HAP-1 (cell line): ENCODE measurements around the gene GUSB.
"Not testable (repeated sequence)": the region's sequence is repeated elsewhere in the genome, so short reads cannot be mapped to it uniquely, and the experiment has no call there.

Experiments used
- DNase-seq, 2 experiments: peaks; one replicate each; pipeline ENCODE4 v3.0.0-alpha.2; 2016 to 2020; ENCODE audit warnings: low spot score in 2 of 2
- H3K27me3 ChIP-seq: fragments of 250-450 bp; sonication (Bioruptor Pico); 2 replicates; pipeline ENCODE4 v1.5.1; 2020; ENCODE audit warnings: low read depth, mild to moderate bottlenecking, moderate library complexity
- H3K36me3 ChIP-seq: fragments of 250-450 bp; sonication (Bioruptor Pico); replicated peaks from 2 replicates; pipeline ENCODE4 v1.5.1; 2020; ENCODE audit warnings: mild to moderate bottlenecking
- H3K4me1 ChIP-seq: fragments of 250-450 bp; sonication (Bioruptor Pico); 2 replicates; pipeline ENCODE4 v1.5.1; 2020; ENCODE audit warnings: mild to moderate bottlenecking
- H3K4me3 ChIP-seq: fragments of 250-450 bp; sonication (Bioruptor Pico); 2 replicates; pipeline ENCODE4 v1.5.1; 2020; ENCODE audit warnings: mild to moderate bottlenecking, moderate library complexity
- H3K9me3 ChIP-seq: fragments of 250-450 bp; sonication (Bioruptor Pico); 2 replicates; pipeline ENCODE4 v1.5.1; 2020; ENCODE audit warnings: mild to moderate bottlenecking, moderate library complexity
- in situ Hi-C: fragments of 300-500 bp; cut with MboI; formaldehyde crosslinking; loops from 3 replicates; pipeline ENCODE4 v1.14.3; 2020; ENCODE audit warnings: low sequenced_read_pairs, inconsistent platforms, mixed read lengths

GUSB gene

DNA sequence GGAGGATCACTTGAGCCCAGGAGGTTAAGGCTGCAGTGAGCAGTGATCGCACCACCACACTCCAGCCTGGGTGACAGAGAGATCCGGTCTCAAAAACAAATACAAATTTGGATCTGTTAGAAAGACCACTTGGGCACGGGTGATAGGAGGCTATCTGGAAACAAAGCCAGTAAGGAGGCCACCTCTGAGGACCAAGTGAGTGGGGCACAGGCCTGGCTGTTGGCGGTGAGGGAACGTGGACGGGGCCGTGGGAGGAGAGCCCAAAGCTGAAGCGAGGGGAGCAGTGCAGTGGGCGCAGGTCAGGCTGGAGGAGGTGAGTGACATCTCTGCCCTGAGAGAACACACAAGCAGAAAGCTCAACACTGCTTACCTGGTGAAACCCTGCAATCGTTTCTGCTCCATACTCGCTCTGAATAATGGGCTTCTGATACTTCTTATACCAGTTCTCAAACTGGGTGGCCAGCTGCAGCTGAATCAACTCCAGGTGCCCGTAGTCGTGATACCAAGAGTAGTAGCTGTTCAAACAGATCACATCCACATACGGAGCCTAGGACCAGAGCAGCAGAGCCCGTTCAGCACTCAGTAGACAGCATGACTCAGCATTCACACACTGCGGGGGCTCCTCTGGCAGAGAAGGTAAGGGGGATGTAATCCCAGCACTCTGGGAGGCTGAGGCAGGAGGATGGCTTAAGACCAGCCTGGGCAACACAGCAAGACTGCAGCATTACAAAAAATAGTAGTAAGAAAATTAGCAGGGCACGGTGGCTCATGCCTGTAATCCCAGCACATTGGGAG, 14.5 kb downstream of the GUSB start:
- in situ Hi-C loops: no loop called here
- H3K36me3 ChIP-seq: peaks cover 87% of the 10 kb centered on the region

DNA sequence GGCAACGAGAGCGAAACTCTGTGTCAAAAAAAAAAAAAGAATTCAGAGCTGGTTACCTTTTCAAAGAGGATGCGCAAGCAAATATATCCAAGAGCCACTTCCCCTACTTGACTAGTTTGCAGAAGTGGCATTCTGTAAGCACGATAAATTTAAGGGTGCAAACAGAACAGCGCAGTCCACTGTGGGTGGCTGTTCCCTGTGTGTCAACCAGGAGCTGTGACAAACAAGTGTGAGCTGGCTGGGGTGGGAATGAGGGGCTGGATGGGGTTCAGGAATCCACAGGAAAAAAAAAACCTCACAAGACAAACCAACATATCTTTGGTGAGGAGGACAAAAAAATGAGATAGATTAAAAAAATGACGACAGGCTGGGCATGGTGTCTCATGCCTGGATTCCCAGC, 15.9 kb downstream of the GUSB start:
- no peak for DNase-seq
- peaks cover 85% of the 10 kb centered on the region for H3K36me3 ChIP-seq
- in situ Hi-C loops: no loop called here
- no peak overlapping the region for H3K4me3 ChIP-seq
- no peaks in the 10 kb centered on the region for H3K4me1 ChIP-seq
- no peaks in the 10 kb centered on the region for H3K9me3 ChIP-seq
- H3K27me3 ChIP-seq: no peaks in the 10 kb centered on the region

More for the DNA sequence above, 14.5 kb downstream of the GUSB start:
- no peaks in the 10 kb centered on the region for H3K27me3 ChIP-seq
- no peak overlapping the region for H3K4me3 ChIP-seq
- H3K4me1 ChIP-seq: no peaks in the 10 kb centered on the region
- no peak for DNase-seq
- H3K9me3 ChIP-seq: no peaks in the 10 kb centered on the region

DNA sequence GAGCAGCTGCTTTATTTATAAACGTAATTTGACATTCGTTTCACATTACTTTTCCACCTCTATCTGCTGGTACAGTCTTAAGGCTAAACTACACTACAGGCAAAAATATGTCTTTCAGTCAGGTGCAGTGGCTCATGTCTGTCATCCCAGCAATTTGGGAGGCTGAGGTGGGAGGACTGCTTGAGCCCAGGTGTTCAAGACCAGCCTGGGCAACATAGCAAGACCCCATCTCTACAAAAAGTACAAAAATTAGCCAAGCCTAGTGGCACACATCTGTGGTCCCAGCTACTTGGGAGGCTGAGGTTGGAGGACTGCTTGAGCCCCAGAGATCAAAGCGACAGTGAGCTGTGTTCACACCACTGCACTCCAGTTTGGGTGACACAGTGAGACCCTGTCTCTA, 17.3 kb downstream of the GUSB start:
- peaks cover 83% of the 10 kb centered on the region for H3K36me3 ChIP-seq
- H3K4me3 ChIP-seq, in situ Hi-C loops, H3K4me1 ChIP-seq, H3K27me3 ChIP-seq, H3K9me3 ChIP-seq, DNase-seq: not testable (repeated sequence)

GRCh38 chr7:65962033-65962432, 20.0 kb downstream of the GUSB start:
- Histone ChIP-seq H3K4me1 (no peaks in the 10 kb centered on the region), H3K4me3 (no peak overlapping the region), H3K27me3 (no peaks in the 10 kb centered on the region), H3K9me3 (no peaks in the 10 kb centered on the region), H3K36me3 (peaks cover 77% of the 10 kb centered on the region)
- in situ Hi-C loops: no loop called here
- DNase-seq: no peak

GRCh38 chr7:65960351-65961074, 21.5 kb downstream of the GUSB start:
- no peak for DNase-seq
- H3K4me3 ChIP-seq: no peak overlapping the region
- in situ Hi-C loops: no loop called here
- no peaks in the 10 kb centered on the region for H3K27me3 ChIP-seq
- peaks cover 75% of the 10 kb centered on the region for H3K36me3 ChIP-seq
- H3K9me3 ChIP-seq: no peaks in the 10 kb centered on the region
- H3K4me1 ChIP-seq: no peaks in the 10 kb centered on the region

- in situ Hi-C loops: no loop called here
- DNase-seq: no peak
- peaks cover 50% of the 10 kb centered on the region for H3K36me3 ChIP-seq
These were observed 26.3 kb downstream of the GUSB start for GRCh38 chr7:65955718-65956117.

GRCh38 chr7:65953890-65954450, 28.0 kb downstream of the GUSB start:
- no peaks in the 10 kb centered on the region for H3K27me3 ChIP-seq
- in situ Hi-C loops: no loop called here
- H3K4me3 ChIP-seq: no peak overlapping the region
- H3K9me3 ChIP-seq: no peaks in the 10 kb centered on the region
- H3K4me1 ChIP-seq: peaks cover 8% of the 10 kb centered on the region
- H3K36me3 ChIP-seq: peaks cover 34% of the 10 kb centered on the region
- DNase-seq: no peak

More at GRCh38 chr7:65955718-65956117, 26.3 kb downstream of the GUSB start:
- no peaks in the 10 kb centered on the region for H3K27me3 ChIP-seq
- H3K9me3 ChIP-seq: no peaks in the 10 kb centered on the region
- no peak overlapping the region for H3K4me3 ChIP-seq
- peaks cover 8% of the 10 kb centered on the region for H3K4me1 ChIP-seq

DNA sequence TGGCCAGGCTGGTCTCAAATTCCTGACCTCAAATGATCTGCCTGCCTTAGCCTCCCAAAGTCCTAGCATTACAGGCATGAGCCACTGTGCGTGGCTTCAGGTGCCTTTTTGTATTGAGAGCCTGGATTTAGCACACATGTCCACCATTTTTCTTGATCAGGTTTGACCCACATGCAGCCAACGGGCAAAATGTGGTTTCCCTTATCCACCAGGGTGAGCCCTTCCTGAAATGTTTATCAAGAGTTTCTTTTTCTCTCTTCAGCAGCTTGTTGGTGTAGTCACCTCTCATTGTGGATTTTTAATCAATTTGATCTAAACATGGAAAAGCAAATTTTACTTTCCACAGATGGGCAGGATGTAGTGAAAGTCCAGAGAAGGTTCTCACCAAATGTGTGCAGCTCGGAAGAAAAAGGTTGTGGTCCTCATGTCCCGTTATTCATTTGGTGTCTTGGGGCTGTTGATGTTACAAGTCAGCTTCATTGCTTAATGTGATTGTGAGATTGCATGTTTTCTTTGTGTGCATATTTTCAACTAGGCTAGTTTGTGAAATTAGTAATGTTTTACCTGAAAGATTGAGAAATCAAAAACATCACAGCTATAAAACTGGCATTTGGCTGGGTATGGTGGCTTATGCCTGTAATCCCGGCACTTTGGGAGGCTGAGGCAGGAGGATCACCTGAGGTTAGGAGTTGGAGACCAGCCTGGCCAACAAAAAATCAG, 28.9 kb downstream of the GUSB start:
- no peak overlapping the region for H3K4me3 ChIP-seq
- H3K4me1 ChIP-seq: peaks cover 8% of the 10 kb centered on the region
- H3K9me3 ChIP-seq: no peaks in the 10 kb centered on the region
- peaks cover 26% of the 10 kb centered on the region for H3K36me3 ChIP-seq
- no peaks in the 10 kb centered on the region for H3K27me3 ChIP-seq
- in situ Hi-C loops: no loop called here
- no peak for DNase-seq

- peak in 1 of 2 experiments; percentile 71 for DNase-seq
- in situ Hi-C loops: no loop called here
- no peak overlapping the region for H3K4me3 ChIP-seq
- H3K9me3 ChIP-seq: no peaks in the 10 kb centered on the region
- H3K27me3 ChIP-seq: no peaks in the 10 kb centered on the region
- peaks cover 20% of the 10 kb centered on the region for H3K36me3 ChIP-seq
- peaks cover 8% of the 10 kb centered on the region for H3K4me1 ChIP-seq
These were observed 30.0 kb downstream of the GUSB start for GRCh38 chr7:65951837-65952578.

- in situ Hi-C loops: no loop called here
- H3K4me3 ChIP-seq: no peak overlapping the region
- H3K4me1 ChIP-seq: peaks cover 5% of the 10 kb centered on the region
- DNase-seq: no peak
- no peaks in the 10 kb centered on the region for H3K9me3 ChIP-seq
- no peaks in the 10 kb centered on the region for H3K27me3 ChIP-seq
- H3K36me3 ChIP-seq: no peaks in the 10 kb centered on the region
These were observed 35.1 kb downstream of the GUSB start for GRCh38 chr7:65946904-65947303.

DNA sequence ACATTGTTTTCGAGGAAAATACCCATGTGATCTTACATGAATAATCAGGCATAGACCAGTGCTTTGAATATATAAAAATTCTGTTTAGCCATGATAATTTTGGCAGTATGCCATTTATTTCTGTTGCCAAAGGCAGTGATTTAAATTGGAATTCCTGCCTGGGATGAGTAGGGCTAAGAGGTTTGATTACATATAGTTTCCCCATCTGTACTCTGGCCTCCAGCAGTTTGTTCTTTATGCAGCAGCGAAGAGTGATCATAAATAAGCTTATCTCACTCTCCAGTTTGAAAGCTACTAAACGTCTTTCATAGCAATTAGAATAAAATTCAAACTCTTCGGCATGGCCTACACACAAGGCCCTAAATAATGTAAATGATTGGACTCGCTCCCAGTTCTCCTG, 36.2 kb downstream of the GUSB start:
- H3K4me3 ChIP-seq, in situ Hi-C loops, H3K27me3 ChIP-seq, H3K36me3 ChIP-seq, H3K4me1 ChIP-seq, H3K9me3 ChIP-seq, DNase-seq: not testable (repeated sequence)

- in situ Hi-C loops: no loop called here
- DNase-seq: no peak
These were observed 43.6 kb downstream of the GUSB start for GRCh38 chr7:65938336-65938895.

DNA sequence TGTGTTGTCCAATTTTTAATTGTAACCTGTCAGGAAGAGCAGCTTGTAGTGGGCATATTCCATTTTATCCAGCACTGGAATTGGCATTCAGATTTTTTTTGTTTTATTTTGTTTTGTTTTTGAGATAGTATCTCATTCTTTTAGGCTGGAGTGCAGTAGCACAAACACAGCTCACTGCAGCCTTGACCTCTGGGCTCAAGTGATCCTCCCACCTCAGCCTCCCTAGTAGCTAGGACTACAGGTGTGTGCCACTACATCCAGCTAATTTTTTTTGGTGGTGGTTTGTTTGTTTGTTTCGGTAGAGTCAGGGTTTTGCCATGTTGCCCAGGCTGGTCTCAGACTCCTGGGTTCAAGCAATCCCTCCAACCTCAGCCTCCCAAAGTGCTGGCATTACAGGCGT, 44.7 kb downstream of the GUSB start:
- no peaks in the 10 kb centered on the region for H3K9me3 ChIP-seq
- no peaks in the 10 kb centered on the region; the same call in 1 of the 2 replicates for H3K36me3 ChIP-seq
- no peaks in the 10 kb centered on the region for H3K27me3 ChIP-seq
- H3K4me1 ChIP-seq: no peaks in the 10 kb centered on the region
- DNase-seq: no peak
- no peak overlapping the region for H3K4me3 ChIP-seq
- in situ Hi-C loops: no loop called here

More at GRCh38 chr7:65938336-65938895, 43.6 kb downstream of the GUSB start:
- Histone ChIP-seq H3K9me3 (no peaks in the 10 kb centered on the region), H3K4me3 (no peak overlapping the region), H3K4me1 (no peaks in the 10 kb centered on the region), H3K36me3 (no peaks in the 10 kb centered on the region; the same call in 1 of the 2 replicates), H3K27me3 (no peaks in the 10 kb centered on the region)
